H9 (cell line): ENCODE measurements around the gene NACC2. TPM values are rescaled to one million over a fixed set of nuclear protein-coding genes. Genes with fewer than 3 reads are reported as not detected.

ENCODE experiments used
- DNase-seq: peaks from one replicate; pipeline ENCODE4 v3.0.0-alpha.2; 2017
- H2AFZ ChIP-seq: one replicate; pipeline ENCODE4 v1.6.1; 2013; ENCODE audit warnings: mild to moderate bottlenecking, low read length, control low read depth, moderate library complexity
- H2AK5ac ChIP-seq: 2 replicates; pipeline ENCODE4 v1.6.1; 2013; ENCODE audit warnings: low read length, control low read depth, mixed read lengths; ENCODE audit not compliant: insufficient read length
- H2BK120ac ChIP-seq: one replicate; pipeline ENCODE4 v1.6.1; 2013; ENCODE audit warnings: low read depth, mild to moderate bottlenecking, low read length, control low read depth, inconsistent platforms; ENCODE audit not compliant: poor library complexity, severe bottlenecking
- H2BK12ac ChIP-seq: 2 replicates; pipeline ENCODE4 v1.6.1; 2013; ENCODE audit warnings: low read length, control low read depth, mixed read lengths, low read depth; ENCODE audit not compliant: insufficient read length
- H2BK15ac ChIP-seq: 2 replicates; pipeline ENCODE4 v1.6.1; 2013; ENCODE audit warnings: low read depth, low read length, control low read depth
- H2BK20ac ChIP-seq: one replicate; pipeline ENCODE4 v1.6.1; 2013; ENCODE audit warnings: low read depth, mild to moderate bottlenecking, low read length, control low read depth, inconsistent platforms; ENCODE audit not compliant: poor library complexity, severe bottlenecking
- H2BK5ac ChIP-seq: 2 replicates; pipeline ENCODE4 v1.6.1; 2013; ENCODE audit warnings: low read length, control low read depth, mixed read lengths; ENCODE audit not compliant: insufficient read length
- H3K14ac ChIP-seq: 2 replicates; pipeline ENCODE4 v1.6.1; 2013; ENCODE audit warnings: low read length, control low read depth; ENCODE audit not compliant: insufficient read depth
- H3K18ac ChIP-seq: 2 replicates; pipeline ENCODE4 v1.6.1; 2013; ENCODE audit warnings: low read depth, mild to moderate bottlenecking, mixed read lengths, low read length, control low read depth; ENCODE audit not compliant: insufficient read length
- H3K23ac ChIP-seq: 2 replicates; pipeline ENCODE4 v1.6.1; 2013; ENCODE audit warnings: low read length, control low read depth, mixed read lengths, low read depth; ENCODE audit not compliant: insufficient read length
- H3K23me2 ChIP-seq: 2 replicates; pipeline ENCODE4 v1.6.1; 2013; ENCODE audit warnings: low read depth, mild to moderate bottlenecking, mixed read lengths, low read length, control low read depth; ENCODE audit not compliant: insufficient read length, poor library complexity, severe bottlenecking
- H3K27ac ChIP-seq: 2 replicates; pipeline ENCODE4 v1.5.1; 2013; ENCODE audit warnings: low read length, control low read depth, mixed read lengths, low read depth; ENCODE audit not compliant: insufficient read length
- H3K27me3 ChIP-seq: 2 replicates; pipeline ENCODE4 v1.6.1; 2013; ENCODE audit warnings: low read length, control low read depth, inconsistent platforms; ENCODE audit not compliant: insufficient read depth
- H3K4ac ChIP-seq: 2 replicates; pipeline ENCODE4 v1.6.1; 2013; ENCODE audit warnings: low read depth, mild to moderate bottlenecking, control low read depth, inconsistent platforms, low read length, moderate library complexity
- H3K4me1 ChIP-seq: 2 replicates; pipeline ENCODE4 v1.6.1; 2013; ENCODE audit warnings: low read length, control low read depth, inconsistent platforms; ENCODE audit not compliant: insufficient read depth
- H3K4me2 ChIP-seq: 2 replicates; pipeline ENCODE4 v1.6.1; 2013; ENCODE audit warnings: low read length, control low read depth, mixed read lengths; ENCODE audit not compliant: insufficient read length, insufficient read depth
- H3K56ac ChIP-seq: 2 replicates; pipeline ENCODE4 v1.6.1; 2013; ENCODE audit warnings: low read depth, mild to moderate bottlenecking, mixed read lengths, low read length, control low read depth; ENCODE audit not compliant: insufficient read length
- H3K79me1 ChIP-seq: 2 replicates; pipeline ENCODE4 v1.6.1; 2013; ENCODE audit warnings: low read depth, mild to moderate bottlenecking, moderate library complexity, low read length, control low read depth, inconsistent platforms; ENCODE audit not compliant: insufficient read depth, poor library complexity, severe bottlenecking
- H3K79me2 ChIP-seq: 2 replicates; pipeline ENCODE4 v1.6.1; 2013; ENCODE audit warnings: low read length, control low read depth, inconsistent platforms; ENCODE audit not compliant: insufficient read depth
- H3K9ac ChIP-seq: 2 replicates; pipeline ENCODE4 v1.6.1; 2013; ENCODE audit warnings: low read length, control low read depth, mixed read lengths; ENCODE audit not compliant: insufficient read length; ENCODE audit errors: extremely low read depth
- H3K9me3 ChIP-seq: one replicate; pipeline ENCODE4 v1.6.1; 2013; ENCODE audit warnings: low read depth, low read length, inconsistent platforms; ENCODE audit not compliant: control insufficient read depth
- H3T11ph ChIP-seq: one replicate; pipeline ENCODE4 v1.6.1; 2013; ENCODE audit warnings: mild to moderate bottlenecking, low read length, control low read depth, inconsistent platforms
- H4K20me1 ChIP-seq: one replicate; pipeline ENCODE4 v1.6.1; 2013; ENCODE audit not compliant: control insufficient read depth, insufficient read length, insufficient read depth
- H4K5ac ChIP-seq: 2 replicates; pipeline ENCODE4 v1.6.1; 2013; ENCODE audit warnings: low read depth, mild to moderate bottlenecking, mixed read lengths, low read length, control low read depth; ENCODE audit not compliant: insufficient read length
- H4K8ac ChIP-seq: replicated peaks from 2 replicates; pipeline ENCODE4 v1.6.1; 2013; ENCODE audit warnings: low read length, control low read depth, mixed read lengths, low read depth; ENCODE audit not compliant: insufficient read length
- H4K91ac ChIP-seq: 2 replicates; pipeline ENCODE4 v1.6.1; 2013; ENCODE audit warnings: low read depth, mild to moderate bottlenecking, moderate library complexity, mixed read lengths, low read length, control low read depth; ENCODE audit not compliant: insufficient read length
- H3K27ac Mint-ChIP-seq, 3 experiments: 2 replicates in 2 of 3; 3 replicates in 1 of 3; pipeline ENCODE4 v1.8.0; 2020 to 2021; ENCODE audit warnings: mixed read lengths in 3 of 3, mild to moderate bottlenecking in 1 of 3, moderate library complexity in 1 of 3
- H3K27me3 Mint-ChIP-seq: 2 replicates; pipeline ENCODE4 v1.8.0; 2021; ENCODE audit warnings: low read depth, mild to moderate bottlenecking, moderate library complexity, mixed read lengths
- H3K36me3 Mint-ChIP-seq, 3 experiments: 2 replicates in 2 of 3; 3 replicates in 1 of 3; pipeline ENCODE4 v1.8.0; 2020 to 2021; ENCODE audit warnings: low read depth in 3 of 3, mixed read lengths in 3 of 3; ENCODE audit not compliant: insufficient read depth in 1 of 3
- H3K4me1 Mint-ChIP-seq, 2 experiments: 2 replicates each; pipeline ENCODE4 v1.8.0; 2020; ENCODE audit warnings: mixed read lengths in 2 of 2
- H3K4me3 Mint-ChIP-seq, 2 experiments: 2 replicates in 1 of 2; 3 replicates in 1 of 2; pipeline ENCODE4 v1.8.0; 2020 to 2021; ENCODE audit warnings: mild to moderate bottlenecking in 2 of 2, mixed read lengths in 2 of 2, moderate library complexity in 1 of 2
- H3K9me3 Mint-ChIP-seq, 2 experiments: 2 replicates in 1 of 2; 3 replicates in 1 of 2; pipeline ENCODE4 v1.8.0; 2020; ENCODE audit warnings: mild to moderate bottlenecking in 2 of 2, mixed read lengths in 2 of 2, moderate library complexity in 1 of 2
- CTCF ChIP-seq: fragments of 200-600 bp; sonication (generic); conservative IDR thresholded peaks from 3 replicates; pipeline ENCODE4 v1.8.0; 2021; ENCODE audit warnings: antibody characterized with exemption, mild to moderate bottlenecking
- WGBS: extraction: QIAGEN DNeasy Blood & Tissue Kit; methylation state at CpG from one replicate; pipeline ENCODE4 v1.1.7; 2013; ENCODE audit warnings: missing lambda C conversion rate, low lambda C conversion rate, mixed read lengths; ENCODE audit not compliant: insufficient read length; ENCODE audit errors: extremely low coverage; 5-methylcytosine and 5-hydroxymethylcytosine counted together
- total RNA-seq: library from RNA; stranded (reverse); gene quantifications from 2 replicates; pipeline ENCODE4 v1.2.1, GENCODE V29; 2021

NACC2 gene
- total RNA-seq, 1 experiment from 2014 or later: 11.5 TPM

GRCh38 chr9:136088481-136088938, 6.6 kb downstream of the NACC2 start:
- Histone ChIP-seq H2AFZ (no peak overlapping the region), H2AK5ac (no peak overlapping the region), H3K79me1 (no peaks in the 10 kb centered on the region), H3K4me1 (no peaks in the 10 kb centered on the region), H3K79me2 (no peaks in the 10 kb centered on the region; the same call in 1 of the 2 replicates), H3K27me3 (no peaks in the 10 kb centered on the region), H2BK12ac (no peak overlapping the region), H4K91ac (no peak overlapping the region), H4K8ac (no peak overlapping the region), H2BK5ac (no peak overlapping the region), H2BK120ac (no peak overlapping the region), H3K9ac (no peak overlapping the region), H3K14ac (no peak overlapping the region), H3K18ac (no peak overlapping the region), H3K4me2 (no peak overlapping the region), H4K20me1 (peaks cover 6% of the 10 kb centered on the region), H2BK20ac (no peak overlapping the region), H4K5ac (no peak overlapping the region), H3K27ac (no peak overlapping the region), H3K23me2 (no peaks in the 10 kb centered on the region), H3K9me3 (no peaks in the 10 kb centered on the region), H3T11ph (no peak overlapping the region), H3K4ac (no peak overlapping the region), H3K23ac (no peak overlapping the region), H2BK15ac (no peak overlapping the region), H3K56ac (no peak overlapping the region)
- no peaks in the 10 kb centered on the region for H3K36me3 Mint-ChIP-seq
- no peak overlapping the region; a peak in 1 of 7 replicates for H3K27ac Mint-ChIP-seq
- peak; percentile 15 for DNase-seq
- TF ChIP-seq CTCF: no peak
- H3K4me1 Mint-ChIP-seq: peaks cover 26 to 48% of the 10 kb centered on the region in 2 experiments
- WGBS: no CpG with 5 or more reads among the region's 15 CpGs
- H3K9me3 Mint-ChIP-seq: no peaks in the 10 kb centered on the region
- no peak overlapping the region for H3K4me3 Mint-ChIP-seq
- H3K27me3 Mint-ChIP-seq: peaks cover 6% of the 10 kb centered on the region
